Left lung (tissue), 10 donors: ENCODE data around the gene PDP2. TPM values are rescaled to one million over a fixed set of nuclear protein-coding genes. Genes with fewer than 3 reads are reported as not detected.
A peak's percentile ranks its signal among the peaks of the same experiment; 100 is the strongest.

ENCODE experiments used
- ATAC-seq: fragments of 200-7000 bp; cut with Tn5 transposase; one replicate; pipeline ENCODE4 v1.9.1; 2020; ENCODE audit warnings: moderate library complexity
- DNase-seq, 4 donors: peaks; one replicate each; pipeline ENCODE4 v3.0.0-alpha.2; 2013 to 2020
- H3K27ac ChIP-seq, 2 donors: fragments of 200-600 bp; sonication (generic) in 1 of 2; one replicate each; pipeline versions ENCODE4 v1.5.0 to v1.8.0; 2020 to 2021
- H3K27me3 ChIP-seq, 2 donors: fragments of 200-600 bp; sonication (generic) in 1 of 2; one replicate each; pipeline versions ENCODE4 v1.5.0 to v1.8.0; 2020 to 2021
- H3K36me3 ChIP-seq, 2 donors: fragments of 200-600 bp; sonication (generic) in 1 of 2; one replicate each; pipeline versions ENCODE4 v1.5.0 to v1.8.0; 2020 to 2021
- H3K4me1 ChIP-seq, 2 donors: fragments of 200-600 bp; one replicate each; pipeline ENCODE4 v1.8.0; 2021
- H3K4me3 ChIP-seq, 2 donors: fragments of 200-600 bp; sonication (generic) in 1 of 2; one replicate each; pipeline versions ENCODE4 v1.5.0 to v1.8.0; 2020 to 2021; ENCODE audit warnings: mild to moderate bottlenecking in 1 of 2
- H3K9me3 ChIP-seq, 2 donors: fragments of 200-600 bp; sonication (generic) in 1 of 2; one replicate each; pipeline versions ENCODE4 v1.5.0 to v1.8.0; 2020 to 2021
- intact Hi-C, 2 donors: fragments of 100-400 bp; cut with DNase I; formaldehyde crosslinking; loops; one replicate each; pipeline versions ENCODE4 v1.11.2 to v1.14.2; 2022
- polyA plus RNA-seq, 6 donors: library from polyadenylated mRNA; unstranded; fragments of 120-200 nt; gene quantifications; one replicate each; pipeline ENCODE4 v1.2.1, GENCODE V29; 2013; ENCODE audit not compliant: insufficient read length in 6 of 6
- total RNA-seq, 2 donors: library from RNA; stranded (reverse); fragmentation: NEBNext Ultra II Directional; extraction: Animal tissue kit (Norgen Biotek cat#: 25700); gene quantifications; one replicate each; pipeline ENCODE4 v1.2.1, GENCODE V29; 2021
- TF ChIP-seq, protein P1 (sequence below), 2 donors: fragments of 200-600 bp; sonication (generic) in 1 of 2; IDR thresholded peaks; one replicate each; pipeline versions ENCODE4 v1.5.0 to v1.8.0; 2021; ENCODE audit warnings: antibody characterized with exemption in 2 of 2
- donor health status: DM: no; HTN: yes; CAD: no.
- donor health status: DM: no; HTN: no; CAD: no.

Gene PDP2
- total and polyA plus RNA-seq, 8 donors, result 8.9 to 36.3 (median 9.7) TPM

DNA sequence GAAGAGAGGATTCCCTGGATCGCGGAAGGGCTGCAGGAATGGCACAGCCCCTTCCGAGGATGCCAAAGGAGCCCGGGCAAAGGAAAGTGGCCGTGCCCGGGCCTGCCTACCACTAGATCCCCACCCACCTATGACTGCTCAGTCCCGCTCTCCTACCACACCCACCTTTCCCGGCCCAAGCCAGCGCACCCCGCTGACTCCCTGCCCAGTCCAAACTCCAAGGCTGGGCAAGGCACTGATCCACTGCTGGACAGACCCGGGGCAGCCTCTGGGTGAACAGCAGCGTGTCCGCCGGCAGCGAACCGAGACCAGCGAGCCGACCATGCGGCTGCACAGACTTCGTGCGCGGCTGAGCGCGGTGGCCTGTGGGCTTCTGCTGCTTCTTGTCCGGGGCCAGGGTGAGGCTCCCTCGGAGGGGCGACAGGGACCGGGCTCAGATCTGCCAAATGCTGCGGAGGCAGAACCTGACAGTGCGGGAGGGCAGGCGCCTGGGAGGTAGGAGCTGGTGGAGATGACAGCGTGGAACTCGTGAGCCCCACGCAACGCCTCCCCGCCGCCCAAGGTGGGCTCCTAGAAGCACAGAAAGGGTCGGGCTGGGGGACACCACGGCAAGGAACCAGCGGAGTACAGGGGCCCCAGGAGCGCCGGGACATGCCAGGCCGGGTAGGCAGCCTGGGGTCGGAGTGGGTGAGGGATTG is 55.1 kb downstream of the PDP2 start, which contains the start of gene CES2:
CES2 (plus strand) TSS at position 203 of the 698 bp plus-strand sequence; CDS start at position 323, 120 bp downstream.
- Histone ChIP-seq H3K4me3 (peak within 1 kb of the TSS; percentile 92 to 97), H3K36me3 (peaks cover 0 to 38% of the 10 kb centered on the region in 2 donors), H3K4me1 (peaks cover 22 to 44% of the 10 kb centered on the region in 2 donors), H3K9me3 (no peaks in the 10 kb centered on the region), H3K27ac (peak within 1 kb of the TSS; percentile 91 to 92), H3K27me3 (no peaks in the 10 kb centered on the region)
- peak in 2 of 4 donors; percentile 69 to 85 for DNase-seq
- ATAC-seq, result peak; percentile 82
- intact Hi-C loops, result no loop called here
- TF ChIP-seq, protein P1, sequence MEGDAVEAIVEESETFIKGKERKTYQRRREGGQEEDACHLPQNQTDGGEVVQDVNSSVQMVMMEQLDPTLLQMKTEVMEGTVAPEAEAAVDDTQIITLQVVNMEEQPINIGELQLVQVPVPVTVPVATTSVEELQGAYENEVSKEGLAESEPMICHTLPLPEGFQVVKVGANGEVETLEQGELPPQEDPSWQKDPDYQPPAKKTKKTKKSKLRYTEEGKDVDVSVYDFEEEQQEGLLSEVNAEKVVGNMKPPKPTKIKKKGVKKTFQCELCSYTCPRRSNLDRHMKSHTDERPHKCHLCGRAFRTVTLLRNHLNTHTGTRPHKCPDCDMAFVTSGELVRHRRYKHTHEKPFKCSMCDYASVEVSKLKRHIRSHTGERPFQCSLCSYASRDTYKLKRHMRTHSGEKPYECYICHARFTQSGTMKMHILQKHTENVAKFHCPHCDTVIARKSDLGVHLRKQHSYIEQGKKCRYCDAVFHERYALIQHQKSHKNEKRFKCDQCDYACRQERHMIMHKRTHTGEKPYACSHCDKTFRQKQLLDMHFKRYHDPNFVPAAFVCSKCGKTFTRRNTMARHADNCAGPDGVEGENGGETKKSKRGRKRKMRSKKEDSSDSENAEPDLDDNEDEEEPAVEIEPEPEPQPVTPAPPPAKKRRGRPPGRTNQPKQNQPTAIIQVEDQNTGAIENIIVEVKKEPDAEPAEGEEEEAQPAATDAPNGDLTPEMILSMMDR (IDR thresholded peaks at IDR 0.05), result no peak

DNA sequence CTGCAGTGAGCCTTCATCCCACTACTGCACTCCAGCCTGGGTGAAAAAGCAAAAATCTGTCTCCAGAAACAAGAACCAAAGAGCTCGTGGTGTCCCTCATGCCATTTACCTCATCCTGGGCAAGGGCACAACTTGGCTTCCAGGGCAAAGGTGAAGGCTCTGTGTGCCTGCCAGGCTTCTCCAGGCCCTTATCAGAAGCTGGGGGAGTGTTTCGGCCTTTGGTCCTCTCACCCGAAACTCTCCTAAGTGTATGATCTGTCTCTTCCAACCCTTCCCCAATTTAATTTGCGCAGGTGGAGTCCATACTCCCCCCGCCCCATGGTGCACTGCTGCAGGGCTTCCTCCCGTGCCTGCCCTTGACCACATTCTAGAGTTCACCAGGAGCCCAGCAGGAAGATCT is 56.1 kb downstream of the PDP2 start:
- H3K36me3 ChIP-seq, result peaks cover 0 to 46% of the 10 kb centered on the region in 2 donors
- peak overlapping the region in 1 of 2 donors; percentile 97 for H3K4me3 ChIP-seq
- intact Hi-C loops, result no loop called here
- DNase-seq (peak in 1 of 4 donors; percentile 14), ATAC-seq (no peak)
- no peaks in the 10 kb centered on the region for H3K9me3 ChIP-seq
- H3K4me1 ChIP-seq, result peaks cover 22 to 44% of the 10 kb centered on the region in 2 donors
- TF ChIP-seq, protein P1 (IDR thresholded peaks at IDR 0.05), result no peak
- H3K27ac ChIP-seq, result peak overlapping the region in 1 of 2 donors; percentile 23
- no peaks in the 10 kb centered on the region for H3K27me3 ChIP-seq

DNA sequence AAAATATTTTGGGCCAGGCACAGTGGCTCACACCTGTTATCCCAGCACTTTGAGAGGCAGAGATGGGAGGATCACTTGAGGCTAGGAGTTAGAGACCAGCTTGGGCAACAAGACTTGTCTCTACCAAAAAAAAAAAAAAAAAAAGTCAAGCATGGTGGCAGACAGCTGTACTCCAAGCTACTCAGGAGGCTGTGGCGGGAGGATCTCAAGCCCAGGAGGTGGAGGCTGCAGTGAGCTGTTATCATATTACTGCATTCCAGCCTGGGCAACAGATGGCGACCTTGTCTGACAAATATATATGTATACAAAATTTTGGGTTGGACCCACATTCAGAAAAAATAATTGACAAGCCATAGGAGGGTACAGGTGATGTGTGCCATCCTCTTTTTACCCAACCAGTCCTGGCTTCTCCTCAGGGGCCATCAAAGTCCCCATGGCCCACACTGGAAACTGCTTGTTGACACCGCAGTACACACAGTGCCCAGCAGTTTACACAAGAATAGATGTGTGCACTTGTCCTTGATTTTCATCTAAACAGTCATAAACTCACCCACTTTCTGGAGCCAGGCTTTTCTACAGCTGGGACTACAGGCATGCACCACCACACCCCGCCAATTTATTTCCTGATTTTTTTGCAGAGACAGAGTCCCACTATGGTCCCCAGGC is 56.7 kb downstream of the PDP2 start:
- no peaks in the 10 kb centered on the region for H3K27me3 ChIP-seq
- H3K27ac ChIP-seq, result peak overlapping the region in 1 of 2 donors; percentile 23
- TF ChIP-seq, protein P1 (IDR thresholded peaks at IDR 0.05), result no peak
- no peaks in the 10 kb centered on the region for H3K9me3 ChIP-seq
- no peak overlapping the region for H3K4me3 ChIP-seq
- no peak for ATAC-seq
- DNase-seq, result peak in 1 of 4 donors; percentile 7
- peaks cover 0 to 48% of the 10 kb centered on the region in 2 donors for H3K36me3 ChIP-seq
- intact Hi-C loops, result no loop called here
- H3K4me1 ChIP-seq, result peaks cover 22 to 44% of the 10 kb centered on the region in 2 donors

DNA sequence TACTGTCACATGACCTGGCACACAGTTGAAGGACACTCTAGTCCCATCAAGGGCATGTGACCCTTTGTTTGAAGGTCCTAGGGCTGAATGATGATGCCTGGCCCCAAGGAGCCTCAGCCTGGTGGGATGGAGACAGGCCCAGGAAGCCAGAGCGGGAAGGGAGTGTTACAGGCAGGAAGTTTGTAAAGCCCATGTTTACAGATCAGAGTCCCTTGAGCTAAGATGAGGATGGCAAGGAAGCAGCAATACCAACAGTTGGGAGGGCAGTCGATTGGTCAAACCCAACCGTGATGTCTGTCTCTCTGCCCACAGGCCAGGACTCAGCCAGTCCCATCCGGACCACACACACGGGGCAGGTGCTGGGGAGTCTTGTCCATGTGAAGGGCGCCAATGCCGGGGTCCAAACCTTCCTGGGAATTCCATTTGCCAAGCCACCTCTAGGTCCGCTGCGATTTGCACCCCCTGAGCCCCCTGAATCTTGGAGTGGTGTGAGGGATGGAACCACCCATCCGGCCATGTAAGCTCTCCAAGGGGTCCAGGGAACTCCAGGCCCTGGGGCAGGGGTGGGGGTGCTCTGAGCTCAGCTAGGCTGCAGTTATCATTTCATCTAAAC is 57.5 kb downstream of the PDP2 start:
- H3K27me3 ChIP-seq, result no peaks in the 10 kb centered on the region
- peaks cover 22 to 38% of the 10 kb centered on the region in 2 donors for H3K4me1 ChIP-seq
- H3K9me3 ChIP-seq, result no peaks in the 10 kb centered on the region
- no peak overlapping the region for H3K27ac ChIP-seq
- H3K4me3 ChIP-seq, result no peak overlapping the region
- intact Hi-C loops, result no loop called here
- ATAC-seq (no peak), DNase-seq (peak in 1 of 4 donors; percentile 62)
- peaks cover 0 to 49% of the 10 kb centered on the region in 2 donors for H3K36me3 ChIP-seq
- TF ChIP-seq, protein P1 (IDR thresholded peaks at IDR 0.05), result no peak

DNA sequence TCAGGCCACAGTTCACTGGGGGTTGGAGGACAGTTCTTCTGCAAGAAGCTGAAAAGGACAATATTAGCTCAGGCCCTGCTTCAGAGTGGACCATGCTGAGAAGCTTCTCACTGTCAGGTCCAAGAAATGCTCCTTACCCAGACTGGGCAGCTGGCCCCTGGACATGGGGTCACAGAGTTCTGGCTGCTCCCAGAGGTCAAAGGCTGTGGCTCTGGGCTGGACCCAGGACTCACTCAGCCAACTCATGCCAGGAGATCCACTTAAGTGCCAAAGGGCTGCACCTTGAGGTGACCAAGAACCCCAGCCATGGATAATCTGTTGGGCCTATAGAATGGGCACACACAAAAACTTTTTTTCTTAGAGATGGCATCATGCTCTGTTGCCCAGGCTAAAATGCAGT is 59.1 kb downstream of the PDP2 start:
- peaks cover 15 to 28% of the 10 kb centered on the region in 2 donors for H3K4me1 ChIP-seq
- H3K27ac ChIP-seq, result no peak overlapping the region
- no peak for ATAC-seq
- TF ChIP-seq, protein P1 (IDR thresholded peaks at IDR 0.05), result no peak
- no peaks in the 10 kb centered on the region for H3K9me3 ChIP-seq
- intact Hi-C loops, result no loop called here
- DNase-seq, result no peak
- H3K4me3 ChIP-seq, result no peak overlapping the region
- H3K36me3 ChIP-seq, result peaks cover 0 to 65% of the 10 kb centered on the region in 2 donors
- H3K27me3 ChIP-seq, result no peaks in the 10 kb centered on the region
